ENCODE data around the gene ASPRV1. TPM values are rescaled to one million over a fixed set of nuclear protein-coding genes. Genes with fewer than 3 reads are reported as not detected.
"Not testable (repeated sequence)": the region's sequence is repeated elsewhere in the genome, so short reads cannot be mapped to it uniquely, and the experiment has no call there.

Gene ASPRV1
- total RNA-seq: 0.81 TPM
- long read RNA-seq: 0 reads

DNA sequence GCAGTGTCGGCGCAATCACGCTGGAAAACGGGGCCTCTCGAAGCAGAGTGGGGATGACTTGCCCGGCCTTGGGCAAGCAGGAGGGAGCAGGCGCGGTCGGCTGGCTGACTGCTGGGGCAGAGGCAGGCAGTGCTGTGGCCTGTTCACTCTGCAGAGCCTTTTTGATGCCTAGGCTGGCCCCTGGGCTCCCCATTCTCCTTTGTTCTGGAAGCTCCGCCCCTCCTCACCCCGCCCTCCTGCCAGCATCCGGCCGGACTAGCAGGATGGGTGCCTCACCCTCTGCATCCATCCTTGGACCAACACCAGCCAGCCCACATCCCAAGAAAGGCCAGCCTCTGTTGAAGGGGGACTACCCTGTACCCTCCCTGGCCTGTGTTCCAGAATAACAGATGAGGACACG, at the start of gene ASPRV1:
Gene ASPRV1, minus strand, starts transcription at position 136 of the 400 bp plus-strand sequence. CDS start 195 bp downstream, outside the sequence.
- intact Hi-C loops (cut with DNase I): no loop called here
- DNase-seq (ENCODE audit: low spot score): peak; percentile 64

GRCh38 chr2:70010576-70011111, 49.2 kb upstream of the ASPRV1 start:
- intact Hi-C loops (cut with DNase I): no loop called here
- DNase-seq (ENCODE audit: low spot score): no peak

GRCh38 chr2:70009762-70010575, 48.5 kb upstream of the ASPRV1 start:
- intact Hi-C loops (cut with DNase I): no loop called here
- DNase-seq (ENCODE audit: low spot score): no peak

- intact Hi-C loops (cut with DNase I): no loop called here
- no peak for DNase-seq (ENCODE audit: low spot score)
Observed at GRCh38 chr2:70008290-70008689, 46.9 kb upstream of the ASPRV1 start.

DNA sequence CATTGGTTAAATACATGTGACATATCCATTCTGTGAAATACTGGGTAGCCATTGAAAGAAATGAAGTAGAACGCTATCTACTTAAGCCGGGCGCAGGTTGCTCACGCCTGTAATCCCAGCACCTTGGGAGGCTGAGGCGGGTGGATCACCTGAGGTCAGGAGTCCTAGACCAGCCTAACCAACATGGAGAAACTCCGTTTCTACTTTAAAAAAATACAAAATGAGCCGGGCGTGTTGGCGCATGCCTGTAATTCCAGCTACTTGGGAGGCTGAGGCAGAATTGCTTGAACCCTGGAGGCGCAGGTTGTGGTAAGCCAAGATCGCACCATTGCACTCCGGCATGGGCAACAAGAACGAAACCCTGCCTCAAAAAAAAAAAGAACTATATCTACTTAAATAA, 45.7 kb upstream of the ASPRV1 start:
- no peak for DNase-seq (ENCODE audit: low spot score)
- intact Hi-C loops (cut with DNase I): no loop called here

DNA sequence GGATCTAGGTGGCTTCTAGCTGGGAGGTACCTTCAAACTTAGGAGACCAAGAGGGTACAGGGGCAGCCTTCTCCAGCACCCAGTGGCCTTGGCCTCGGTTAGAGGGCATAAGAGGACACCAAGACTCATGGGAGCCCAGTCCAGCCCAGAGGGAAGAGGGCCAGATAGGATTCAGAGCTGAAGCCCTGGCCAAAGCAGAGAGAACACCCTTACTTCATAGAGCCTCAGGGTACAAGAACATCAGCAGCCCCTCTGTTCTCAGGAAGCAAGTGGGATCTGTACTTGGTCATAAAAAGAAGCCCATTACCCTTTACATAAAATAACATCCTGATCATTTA, 45.0 kb upstream of the ASPRV1 start:
- intact Hi-C loops (cut with DNase I): no loop called here
- no peak for DNase-seq (ENCODE audit: low spot score)

GRCh38 chr2:70005752-70006446, 44.5 kb upstream of the ASPRV1 start:
- DNase-seq (ENCODE audit: low spot score): no peak
- intact Hi-C loops (cut with DNase I): no loop called here

DNA sequence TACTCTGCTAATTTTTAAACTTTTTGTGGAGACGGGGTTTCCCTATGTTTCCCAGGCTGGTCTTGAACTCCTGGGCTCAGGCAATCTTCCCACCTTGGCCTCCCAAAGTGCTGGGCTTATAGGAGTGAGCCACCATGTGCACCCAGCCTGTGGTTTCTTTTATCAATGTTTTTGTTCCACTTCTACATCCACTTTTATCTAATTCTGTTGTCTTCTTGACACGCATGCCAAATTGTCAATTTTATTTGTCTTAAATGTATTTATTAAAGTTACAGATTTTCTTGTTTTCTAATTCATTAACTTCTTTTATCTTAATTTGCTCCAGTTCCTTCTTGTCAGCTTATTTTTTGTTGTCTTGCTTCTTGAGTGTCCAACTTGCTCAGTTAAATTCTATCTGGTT, 43.8 kb upstream of the ASPRV1 start:
- intact Hi-C loops (cut with DNase I): no loop called here

GRCh38 chr2:70003093-70003830, 41.8 kb upstream of the ASPRV1 start:
- DNase-seq (ENCODE audit: low spot score): no peak
- intact Hi-C loops (cut with DNase I): no loop called here

More for the DNA sequence above, 43.8 kb upstream of the ASPRV1 start:
- no peak for DNase-seq (ENCODE audit: low spot score)

- no peak for DNase-seq (ENCODE audit: low spot score)
- intact Hi-C loops (cut with DNase I): no loop called here
Observed at GRCh38 chr2:70002241-70002899, 40.9 kb upstream of the ASPRV1 start.

- DNase-seq (ENCODE audit: low spot score): not testable (repeated sequence)
Observed at GRCh38 chr2:70000529-70000928, 39.1 kb upstream of the ASPRV1 start.

DNA sequence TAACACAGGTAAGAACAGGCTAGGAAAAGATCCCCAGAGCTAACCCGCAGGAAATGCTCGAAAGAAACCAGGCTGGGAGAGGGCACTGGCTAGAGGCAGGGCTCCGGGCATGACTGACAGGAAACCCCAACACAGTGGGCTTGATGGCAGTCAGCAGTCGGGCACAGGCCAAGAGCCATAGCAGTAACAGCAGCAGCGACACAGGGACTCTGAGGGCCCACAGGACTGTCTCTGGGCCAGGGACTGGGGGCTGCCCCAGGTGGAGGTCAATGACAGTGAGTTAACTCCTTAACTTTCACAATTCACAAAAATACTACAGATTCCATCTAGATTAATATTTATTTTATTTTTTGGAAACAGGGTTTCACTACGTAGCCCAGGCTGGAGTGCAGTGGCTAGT, 37.3 kb upstream of the ASPRV1 start:
- intact Hi-C loops (cut with DNase I): no loop called here
- no peak for DNase-seq (ENCODE audit: low spot score)

More at GRCh38 chr2:70000529-70000928, 39.1 kb upstream of the ASPRV1 start:
- intact Hi-C loops (cut with DNase I): not testable (repeated sequence)

DNA sequence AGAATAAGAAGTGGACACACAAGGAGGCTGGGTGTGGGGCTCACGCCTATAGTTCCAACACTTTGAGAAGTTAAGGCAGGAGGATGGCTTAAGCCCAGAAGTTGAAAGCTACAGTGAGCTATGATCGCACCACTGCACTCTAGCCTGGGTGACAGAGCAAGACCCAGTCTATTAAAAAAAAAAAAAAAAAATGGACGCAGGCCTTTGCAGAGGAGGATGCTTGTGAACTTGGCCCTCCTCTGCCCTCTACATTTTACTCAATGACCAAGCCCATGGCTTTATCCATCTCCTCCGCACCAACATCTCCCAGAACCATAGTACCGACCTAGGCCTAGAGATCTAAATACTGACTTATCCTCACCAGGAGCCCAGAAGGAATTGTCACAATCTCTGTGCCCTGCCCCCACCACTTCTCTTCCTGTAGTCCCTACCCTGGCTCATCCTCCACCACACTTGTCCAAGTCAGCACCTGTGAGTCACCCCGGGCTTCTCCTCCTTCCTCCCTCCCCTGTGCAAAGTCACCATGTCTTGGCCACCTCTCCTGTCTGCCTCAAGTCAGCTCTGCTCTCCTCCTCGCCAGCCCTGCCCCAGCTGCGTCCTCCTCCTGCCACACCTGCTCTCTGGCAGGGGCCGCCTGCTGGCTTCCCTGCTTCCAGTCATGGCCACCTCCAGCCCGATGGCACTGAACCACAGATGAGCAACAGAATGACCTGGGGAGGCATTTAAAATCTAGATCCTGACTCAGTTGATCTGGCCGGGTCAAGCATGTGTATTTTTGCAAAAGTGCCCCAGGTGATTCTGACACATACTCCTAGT, 35.8 kb upstream of the ASPRV1 start:
- intact Hi-C loops (cut with DNase I): no loop called here
- DNase-seq (ENCODE audit: low spot score): peak; percentile 92

- intact Hi-C loops (cut with DNase I): no loop called here
- DNase-seq (ENCODE audit: low spot score): peak; percentile 22
Observed at GRCh38 chr2:69995511-69995910, 34.1 kb upstream of the ASPRV1 start.

- DNase-seq (ENCODE audit: low spot score): peak; percentile 47
- intact Hi-C loops (cut with DNase I): no loop called here
Observed at GRCh38 chr2:69994166-69994565, 32.7 kb upstream of the ASPRV1 start.

GRCh38 chr2:69993708-69994107, 32.3 kb upstream of the ASPRV1 start:
- intact Hi-C loops (cut with DNase I): no loop called here
- peak; percentile 6 for DNase-seq (ENCODE audit: low spot score)

GRCh38 chr2:69993048-69993565, 31.7 kb upstream of the ASPRV1 start:
- DNase-seq (ENCODE audit: low spot score): peak; percentile 58
- intact Hi-C loops (cut with DNase I): no loop called here

- peak; percentile 0 for DNase-seq (ENCODE audit: low spot score)
- intact Hi-C loops (cut with DNase I): no loop called here
Observed at GRCh38 chr2:69992310-69993047, 31.0 kb upstream of the ASPRV1 start.
